Caco-2 (cell line): Measurements from ENCODE around the gene NEURL1B. TPM values are rescaled to one million over a fixed set of nuclear protein-coding genes. Genes with fewer than 3 reads are reported as not detected.

Source experiments
- BruUV-seq: library from RNA; stranded (reverse); fragments of 400-500 nt; replicated peaks from 2 replicates; lab custom pipeline; 2021; lab: Mats Ljungman, UMichigan
- CTCF ChIA-PET: fragments of 300-600 bp; sonication (Branson Sonifier 250); formaldehyde crosslinking; loops from one replicate; lab custom pipeline; 2022; ENCODE audit warnings: antibody characterized with exemption; lab: Charles Lee
- POLR2A ChIA-PET: fragments of 300-600 bp; sonication (Branson Sonifier 250); formaldehyde crosslinking; loops from one replicate; lab custom pipeline; 2022; ENCODE audit warnings: antibody characterized with exemption; lab: Charles Lee
- DNase-seq, 2 experiments: peaks; one replicate each; pipeline versions ENCODE4 v3.0.0 to v3.0.0-alpha.2; 2020 to 2022
- H3K27me3 ChIP-seq: replicated peaks from 2 replicates; pipeline ENCODE4 v1.6.0; 2011; ENCODE audit warnings: low read length; ENCODE audit not compliant: control insufficient read depth, insufficient read depth
- H3K36me3 ChIP-seq: 2 replicates; pipeline ENCODE4 v1.5.1; 2011; ENCODE audit warnings: low read length; ENCODE audit not compliant: control insufficient read depth, insufficient read depth
- H3K4me1 ChIP-seq: fragments of 250-450 bp; sonication (Bioruptor Pico); 2 replicates; pipeline ENCODE4 v1.5.1; 2020; ENCODE audit warnings: mild to moderate bottlenecking
- H3K4me3 ChIP-seq: 2 replicates; pipeline ENCODE4 v1.5.1; 2011; ENCODE audit warnings: low read depth, mild to moderate bottlenecking, control low read depth, low read length
- H3K9me3 ChIP-seq: fragments of 250-450 bp; sonication (Bioruptor Pico); 2 replicates; pipeline ENCODE4 v1.5.1; 2020; ENCODE audit warnings: mild to moderate bottlenecking, moderate library complexity
- H3K27ac Mint-ChIP-seq: one replicate; pipeline ENCODE4 v1.8.0; 2022; ENCODE audit warnings: mixed read lengths; ENCODE audit not compliant: unreplicated experiment
- H3K27me3 Mint-ChIP-seq: one replicate; pipeline ENCODE4 v1.8.0; 2022; ENCODE audit warnings: mixed read lengths; ENCODE audit not compliant: insufficient read depth, unreplicated experiment
- H3K36me3 Mint-ChIP-seq: one replicate; pipeline ENCODE4 v1.8.0; 2022; ENCODE audit warnings: mild to moderate bottlenecking, mixed read lengths; ENCODE audit not compliant: insufficient read depth, unreplicated experiment
- H3K4me1 Mint-ChIP-seq: one replicate; pipeline ENCODE4 v1.8.0; 2022; ENCODE audit warnings: low read depth, mixed read lengths; ENCODE audit not compliant: unreplicated experiment
- H3K4me3 Mint-ChIP-seq: one replicate; pipeline ENCODE4 v1.8.0; 2022; ENCODE audit warnings: mild to moderate bottlenecking, moderate library complexity, mixed read lengths; ENCODE audit not compliant: unreplicated experiment
- H3K9me3 Mint-ChIP-seq: one replicate; pipeline ENCODE4 v1.8.0; 2022; ENCODE audit warnings: mixed read lengths; ENCODE audit not compliant: unreplicated experiment
- intact Hi-C: fragments of 100-400 bp; cut with micrococcal nuclease; formaldehyde crosslinking; loops from one replicate; pipeline ENCODE4 v1.10.0; 2022; ENCODE audit not compliant: unreplicated experiment
- total RNA-seq: library from RNA; stranded (reverse); gene quantifications from 2 replicates; pipeline ENCODE4 v1.2.3, GENCODE V29; 2022
- TF ChIP-seq, protein P1 (sequence below), 2 experiments: fragments of 200-600 bp in 1 of 2; IDR thresholded peaks; 1 replicate in 1 of 2; 2 replicates in 1 of 2; pipeline versions ENCODE4 v1.5.1 to v1.8.0; 2011 to 2022; ENCODE audit warnings: antibody characterized with exemption in 1 of 2, control low read depth in 1 of 2, inconsistent platforms in 1 of 2, low read depth in 1 of 2, low read length in 1 of 2, mild to moderate bottlenecking in 1 of 2, moderate library complexity in 1 of 2; ENCODE audit not compliant: insufficient read depth in 1 of 2, severe bottlenecking in 1 of 2, unreplicated experiment in 1 of 2

Gene NEURL1B
- total RNA-seq, 1 experiment from 2014 or later = 7.6 TPM

- CTCF ChIA-PET = no interaction called here
- POLR2A ChIA-PET = no interaction called here
Observed at GRCh38 chr5:172607213-172607793, 33.8 kb upstream of the NEURL1B start.

GRCh38 chr5:172608773-172609172, 32.3 kb upstream of the NEURL1B start:
- H3K4me1 ChIP-seq = no peaks in the 10 kb centered on the region
- no peaks in the 10 kb centered on the region for H3K36me3 Mint-ChIP-seq
- TF ChIP-seq, protein P1, sequence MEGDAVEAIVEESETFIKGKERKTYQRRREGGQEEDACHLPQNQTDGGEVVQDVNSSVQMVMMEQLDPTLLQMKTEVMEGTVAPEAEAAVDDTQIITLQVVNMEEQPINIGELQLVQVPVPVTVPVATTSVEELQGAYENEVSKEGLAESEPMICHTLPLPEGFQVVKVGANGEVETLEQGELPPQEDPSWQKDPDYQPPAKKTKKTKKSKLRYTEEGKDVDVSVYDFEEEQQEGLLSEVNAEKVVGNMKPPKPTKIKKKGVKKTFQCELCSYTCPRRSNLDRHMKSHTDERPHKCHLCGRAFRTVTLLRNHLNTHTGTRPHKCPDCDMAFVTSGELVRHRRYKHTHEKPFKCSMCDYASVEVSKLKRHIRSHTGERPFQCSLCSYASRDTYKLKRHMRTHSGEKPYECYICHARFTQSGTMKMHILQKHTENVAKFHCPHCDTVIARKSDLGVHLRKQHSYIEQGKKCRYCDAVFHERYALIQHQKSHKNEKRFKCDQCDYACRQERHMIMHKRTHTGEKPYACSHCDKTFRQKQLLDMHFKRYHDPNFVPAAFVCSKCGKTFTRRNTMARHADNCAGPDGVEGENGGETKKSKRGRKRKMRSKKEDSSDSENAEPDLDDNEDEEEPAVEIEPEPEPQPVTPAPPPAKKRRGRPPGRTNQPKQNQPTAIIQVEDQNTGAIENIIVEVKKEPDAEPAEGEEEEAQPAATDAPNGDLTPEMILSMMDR (IDR thresholded peaks at IDR 0.05; ENCODE audit: insufficient read depth in 1 of 2, low read depth in 1 of 2, low read length in 1 of 2, severe bottlenecking in 1 of 2, unreplicated experiment in 1 of 2) = no peak
- ChIA-PET CTCF (no interaction called here), POLR2A (no interaction called here)
- no TSS peak for BruUV-seq
- no peaks in the 10 kb centered on the region for H3K4me1 Mint-ChIP-seq
- H3K27me3 Mint-ChIP-seq = peaks cover 8% of the 10 kb centered on the region
- H3K36me3 ChIP-seq = no peaks in the 10 kb centered on the region
- no peak overlapping the region for H3K4me3 Mint-ChIP-seq
- 0 out of 2 replicates have a peak, but pooled peaks cover 2% of the 10 kb centered on the region for H3K9me3 ChIP-seq
- H3K4me3 ChIP-seq = no peak overlapping the region
- no peaks in the 10 kb centered on the region; the same call in none of the 2 replicates for H3K27me3 ChIP-seq
- H3K9me3 Mint-ChIP-seq = no peaks in the 10 kb centered on the region
- intact Hi-C loops = no loop called here
- DNase-seq = no peak
- no peak overlapping the region for H3K27ac Mint-ChIP-seq

More at GRCh38 chr5:172607213-172607793, 33.8 kb upstream of the NEURL1B start:
- no peak for DNase-seq
- Mint-ChIP-seq H3K4me3 (no peak overlapping the region), H3K27ac (no peak overlapping the region), H3K9me3 (no peaks in the 10 kb centered on the region), H3K27me3 (peaks cover 11% of the 10 kb centered on the region), H3K4me1 (no peaks in the 10 kb centered on the region), H3K36me3 (no peaks in the 10 kb centered on the region)
- Histone ChIP-seq H3K27me3 (no peaks in the 10 kb centered on the region; the same call in 1 of the 2 replicates), H3K36me3 (no peaks in the 10 kb centered on the region), H3K4me3 (no peak overlapping the region), H3K4me1 (no peaks in the 10 kb centered on the region), H3K9me3 (no peaks in the 10 kb centered on the region)
- intact Hi-C loops = no loop called here
- no TSS peak for BruUV-seq
- TF ChIP-seq, protein P1 (IDR thresholded peaks at IDR 0.05; ENCODE audit: insufficient read depth in 1 of 2, low read depth in 1 of 2, low read length in 1 of 2, severe bottlenecking in 1 of 2, unreplicated experiment in 1 of 2) = no peak

DNA sequence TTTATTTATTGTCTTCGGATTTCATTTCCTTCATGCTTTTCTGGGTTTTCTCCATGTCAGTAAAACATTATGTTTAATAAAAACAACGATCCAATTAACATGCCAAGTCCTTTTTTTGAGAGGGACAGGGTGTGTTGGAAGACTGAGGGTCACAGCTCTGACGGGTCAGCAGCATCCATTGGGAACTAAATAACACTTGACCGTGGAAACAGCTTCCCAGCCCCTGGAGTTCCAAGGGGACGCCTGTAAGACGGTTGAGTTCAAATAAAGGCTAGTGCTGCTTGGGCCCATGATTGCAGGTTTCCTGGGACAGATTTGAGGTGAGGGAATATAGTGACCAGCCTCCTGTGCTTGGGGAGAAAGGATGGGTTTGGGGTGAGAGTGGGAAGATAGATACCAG, 30.4 kb upstream of the NEURL1B start:
- intact Hi-C loops = no loop called here
- H3K27me3 Mint-ChIP-seq = peaks cover 8% of the 10 kb centered on the region
- H3K27me3 ChIP-seq = no peaks in the 10 kb centered on the region; the same call in none of the 2 replicates

More for the DNA sequence above, 30.4 kb upstream of the NEURL1B start:
- 0 out of 2 replicates have a peak, but pooled peaks cover 4% of the 10 kb centered on the region for H3K9me3 ChIP-seq
- no peak overlapping the region for H3K4me3 ChIP-seq
- CTCF ChIA-PET = no interaction called here
- TF ChIP-seq, protein P1 (IDR thresholded peaks at IDR 0.05; ENCODE audit: insufficient read depth in 1 of 2, low read depth in 1 of 2, low read length in 1 of 2, severe bottlenecking in 1 of 2, unreplicated experiment in 1 of 2) = no peak
- no peaks in the 10 kb centered on the region for H3K4me1 Mint-ChIP-seq
- no peak overlapping the region for H3K4me3 Mint-ChIP-seq
- no TSS peak for BruUV-seq
- no peak for DNase-seq
- no peaks in the 10 kb centered on the region for H3K9me3 Mint-ChIP-seq
- no peaks in the 10 kb centered on the region for H3K36me3 ChIP-seq
- POLR2A ChIA-PET = no interaction called here
- H3K36me3 Mint-ChIP-seq = no peaks in the 10 kb centered on the region
- H3K4me1 ChIP-seq = no peaks in the 10 kb centered on the region
- H3K27ac Mint-ChIP-seq = no peak overlapping the region
